Inflammatory macrophage (primary cell): ENCODE data around the gene SNAPC2.
"Not testable (repeated sequence)": the region's sequence is repeated elsewhere in the genome, so short reads cannot be mapped to it uniquely, and the experiment has no call there.

Experiments used
- DNase-seq, 2 donors: peaks; one replicate each; pipeline ENCODE4 v3.0.0-alpha.2; 2020 to 2022

The SNAPC2 gene

GRCh38 chr19:7888826-7889217 is 31.3 kb upstream of the SNAPC2 start:
- DNase-seq = no peak

- not testable (repeated sequence) for DNase-seq
Observed at GRCh38 chr19:7893362-7894101, 26.6 kb upstream of the SNAPC2 start.

- DNase-seq = no peak
Observed at GRCh38 chr19:7894612-7895309, 25.4 kb upstream of the SNAPC2 start.

GRCh38 chr19:7895565-7895964 is 24.6 kb upstream of the SNAPC2 start:
- DNase-seq = no peak

GRCh38 chr19:7897292-7897691 is 22.8 kb upstream of the SNAPC2 start:
- DNase-seq = no peak

GRCh38 chr19:7898967-7899366 is 21.2 kb upstream of the SNAPC2 start:
- DNase-seq = no peak

- DNase-seq = no peak
Observed at GRCh38 chr19:7899751-7900378, 20.3 kb upstream of the SNAPC2 start.

- DNase-seq = no peak
Observed at GRCh38 chr19:7900401-7900870, 19.7 kb upstream of the SNAPC2 start.

GRCh38 chr19:7900931-7901330 is 19.2 kb upstream of the SNAPC2 start:
- DNase-seq = no peak

GRCh38 chr19:7901337-7901736 is 18.8 kb upstream of the SNAPC2 start:
- no peak for DNase-seq

- no peak for DNase-seq
Observed at GRCh38 chr19:7902796-7903243, 17.3 kb upstream of the SNAPC2 start.

GRCh38 chr19:7903244-7904073 is 16.7 kb upstream of the SNAPC2 start, which contains the start of gene MAP2K7:
Gene MAP2K7 (plus strand): TSS chr19:7903877. CDS start chr19:7903945, 68 bp downstream.
- DNase-seq = peak; percentile 100

- peak; percentile 10 to 52 for DNase-seq
Observed at GRCh38 chr19:7904074-7905020, 15.8 kb upstream of the SNAPC2 start.

- no peak for DNase-seq
Observed at GRCh38 chr19:7905268-7905667, 14.9 kb upstream of the SNAPC2 start.

- no peak for DNase-seq
Observed at GRCh38 chr19:7905859-7906258, 14.3 kb upstream of the SNAPC2 start.

GRCh38 chr19:7907122-7907521 is 13.0 kb upstream of the SNAPC2 start:
- DNase-seq = no peak

- DNase-seq = no peak
Observed at GRCh38 chr19:7907544-7907943, 12.6 kb upstream of the SNAPC2 start.

- no peak for DNase-seq
Observed at GRCh38 chr19:7908078-7908699, 11.9 kb upstream of the SNAPC2 start.

GRCh38 chr19:7908742-7909461 is 11.2 kb upstream of the SNAPC2 start:
- DNase-seq = no peak

GRCh38 chr19:7909471-7910067 is 10.6 kb upstream of the SNAPC2 start:
- DNase-seq = no peak
